Activated CD4-positive, alpha-beta T cell treated with anti-CD3 and anti-CD28 coated beads, Interleukin-2, amount 50 U/mL, for 4 hours (primary cell): ENCODE measurements around the gene MEX3D.
"Not testable (repeated sequence)": the region's sequence is repeated elsewhere in the genome, so short reads cannot be mapped to it uniquely, and the experiment has no call there.

Experiments
- DNase-seq, 2 experiments: peaks; one replicate each; pipeline ENCODE4 v3.0.0-alpha.2; 2020

Gene MEX3D

GRCh38 chr19:1570836-1571235 lies 2.7 kb upstream of the MEX3D start:
- DNase-seq = no peak

- DNase-seq = no peak
Measured at GRCh38 chr19:1569997-1570396, 1.9 kb upstream of the MEX3D start.

- DNase-seq = no peak
Measured at GRCh38 chr19:1567848-1568227, 287 bp downstream of the MEX3D start.

- DNase-seq = no peak
Measured at GRCh38 chr19:1567116-1567847, 843 bp downstream of the MEX3D start.

GRCh38 chr19:1566392-1567115 lies 1.6 kb downstream of the MEX3D start:
- no peak for DNase-seq

- DNase-seq = no peak
Measured at GRCh38 chr19:1563251-1563650, 4.9 kb downstream of the MEX3D start.

GRCh38 chr19:1561236-1561842 lies 6.8 kb downstream of the MEX3D start:
- no peak for DNase-seq

GRCh38 chr19:1560286-1560882 lies 7.7 kb downstream of the MEX3D start:
- DNase-seq = no peak

- DNase-seq = no peak
Measured at GRCh38 chr19:1558552-1558951, 9.6 kb downstream of the MEX3D start.

GRCh38 chr19:1556390-1557070 lies 11.6 kb downstream of the MEX3D start:
- DNase-seq = no peak

- DNase-seq = no peak
Measured at GRCh38 chr19:1555487-1556389, 12.4 kb downstream of the MEX3D start.

GRCh38 chr19:1554968-1555367 lies 13.2 kb downstream of the MEX3D start:
- DNase-seq = no peak

GRCh38 chr19:1553415-1553814 lies 14.7 kb downstream of the MEX3D start:
- DNase-seq = no peak

- DNase-seq = no peak
Measured at GRCh38 chr19:1551068-1552040, 16.8 kb downstream of the MEX3D start.

GRCh38 chr19:1549332-1549945 lies 18.7 kb downstream of the MEX3D start:
- DNase-seq = no peak

GRCh38 chr19:1540365-1540925 lies 27.7 kb downstream of the MEX3D start:
- DNase-seq = no peak

GRCh38 chr19:1539749-1540148 lies 28.4 kb downstream of the MEX3D start:
- DNase-seq = not testable (repeated sequence)

- no peak for DNase-seq
Measured at GRCh38 chr19:1538978-1539377, 29.1 kb downstream of the MEX3D start.

GRCh38 chr19:1535699-1536098 lies 32.4 kb downstream of the MEX3D start:
- DNase-seq = not testable (repeated sequence)

- no peak for DNase-seq
Measured at GRCh38 chr19:1534972-1535371, 33.2 kb downstream of the MEX3D start.
